Stimulated activated CD4-positive, alpha-beta T cell treated with anti-CD3 and anti-CD28 coated beads, Interleukin-15, amount 100 ng/mL, for 1 hour (primary cell): ENCODE measurements around the gene ZDHHC12.

Source experiments
- DNase-seq, 2 donors: peaks; one replicate each; pipeline ENCODE4 v3.0.0-alpha.2; 2020; ENCODE audit warnings: low read depth in 1 of 2, low spot score in 1 of 2

Gene ZDHHC12, protein sequence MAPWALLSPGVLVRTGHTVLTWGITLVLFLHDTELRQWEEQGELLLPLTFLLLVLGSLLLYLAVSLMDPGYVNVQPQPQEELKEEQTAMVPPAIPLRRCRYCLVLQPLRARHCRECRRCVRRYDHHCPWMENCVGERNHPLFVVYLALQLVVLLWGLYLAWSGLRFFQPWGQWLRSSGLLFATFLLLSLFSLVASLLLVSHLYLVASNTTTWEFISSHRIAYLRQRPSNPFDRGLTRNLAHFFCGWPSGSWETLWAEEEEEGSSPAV

DNA sequence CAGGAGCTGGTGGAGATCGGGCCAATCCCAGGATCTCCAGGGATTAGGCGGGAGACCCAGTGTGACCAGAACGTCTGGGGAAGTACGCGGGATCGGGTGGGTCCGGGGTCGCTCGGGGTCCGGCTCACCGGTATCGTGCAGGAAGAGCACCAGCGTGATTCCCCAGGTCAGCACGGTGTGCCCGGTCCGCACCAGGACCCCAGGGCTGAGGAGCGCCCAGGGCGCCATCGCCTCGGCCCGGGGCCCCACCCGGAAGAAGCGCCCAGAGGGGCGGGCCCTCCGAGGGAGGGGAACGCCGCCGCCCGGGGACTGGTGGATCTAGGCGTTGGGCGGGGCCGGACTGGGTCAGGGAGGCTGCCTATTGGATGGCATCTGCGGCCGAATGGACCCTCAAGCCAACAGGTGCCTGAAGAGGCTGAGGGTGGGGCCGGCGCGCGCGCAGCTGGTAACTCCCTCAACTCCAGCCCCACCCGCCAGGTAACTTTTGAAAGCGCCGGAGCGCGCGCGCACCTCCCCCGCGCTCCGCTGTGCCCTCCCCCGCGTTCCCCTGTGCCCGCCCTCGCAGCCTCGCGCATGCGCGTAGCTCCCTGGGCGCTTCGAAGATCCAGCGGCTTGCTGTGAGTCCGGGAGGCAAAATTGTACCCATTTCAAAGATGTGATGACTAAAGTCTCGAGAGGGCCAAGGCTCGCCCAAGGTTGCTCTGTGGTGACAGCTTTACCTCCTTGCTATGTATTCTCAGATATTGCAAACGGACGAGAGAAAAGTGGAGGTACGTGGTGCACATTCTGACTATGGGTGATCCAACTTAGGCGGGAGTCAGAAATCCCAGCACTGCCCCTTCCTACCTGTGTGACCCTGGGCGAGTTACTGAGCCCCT lies at the start of gene ZDHHC12:
TSS of gene ZDHHC12 (minus strand) at position 262 of the 878 bp plus-strand sequence. CDS start at position 228, 34 bp downstream.
- peak; percentile 96 to 98 for DNase-seq

DNA sequence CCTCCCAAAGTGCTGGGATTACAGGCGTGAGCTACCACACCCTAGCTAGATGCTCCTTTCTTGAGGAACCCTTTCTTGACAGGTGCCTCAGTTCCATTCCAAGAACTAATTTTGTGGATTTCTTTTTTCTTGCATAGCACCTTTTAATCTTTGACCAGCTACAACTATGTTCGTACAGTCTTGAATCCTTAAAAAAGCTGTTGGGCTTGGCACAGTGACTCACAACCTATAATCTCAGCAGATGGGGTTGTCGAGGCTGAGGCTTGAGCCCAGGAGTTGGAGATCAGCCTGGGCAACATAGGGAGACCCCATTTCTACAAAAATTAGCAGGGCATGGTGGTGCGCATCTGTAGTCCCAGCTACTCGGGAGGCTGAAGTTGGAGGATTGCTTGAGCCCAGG lies 49.1 kb upstream of the ZDHHC12 start:
- no peak for DNase-seq

DNA sequence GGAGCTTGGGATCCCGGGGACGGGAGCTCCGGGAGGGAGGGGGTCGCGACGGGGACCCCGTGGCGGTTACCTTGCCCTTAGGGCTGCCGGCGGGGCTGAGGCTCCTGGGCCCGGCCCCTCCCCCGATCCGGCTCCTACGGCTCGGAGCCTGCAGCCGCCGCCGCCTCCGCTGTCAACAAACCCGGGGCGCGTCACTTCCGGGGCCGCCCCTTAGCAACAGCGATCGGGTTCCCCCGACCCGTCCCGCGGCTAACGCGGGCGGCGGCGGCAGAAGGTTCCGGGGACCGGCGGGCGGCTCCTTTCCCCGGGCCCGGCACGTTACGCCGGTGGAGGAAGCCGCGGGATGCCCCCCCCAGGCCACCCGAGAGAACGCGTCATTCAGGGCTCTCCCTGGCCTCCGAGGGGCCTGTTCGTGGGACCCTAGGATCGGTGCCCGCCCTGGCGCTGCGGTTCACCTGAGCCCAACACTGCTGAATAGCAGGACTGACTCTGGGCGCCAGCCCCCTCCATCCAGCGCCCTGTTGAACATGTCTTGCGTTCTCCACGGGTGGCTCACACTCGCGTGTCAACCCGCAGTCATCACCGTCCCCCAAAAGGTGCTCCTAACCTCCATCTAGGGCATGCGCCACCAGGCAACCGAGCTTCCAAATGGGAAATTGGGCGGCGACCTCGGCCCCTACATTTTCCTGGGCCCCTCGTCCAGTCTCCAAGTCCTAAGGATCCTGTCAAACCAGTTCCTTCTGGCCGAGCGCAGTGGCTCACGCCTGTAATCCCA lies 48.0 kb upstream of the ZDHHC12 start, which contains the start of gene ZER1:
TSS of gene ZER1 (minus strand) at position 183 of the 775 bp plus-strand sequence. CDS start 16,362 bp downstream, outside the sequence.
- peak; percentile 85 to 95 for DNase-seq

DNA sequence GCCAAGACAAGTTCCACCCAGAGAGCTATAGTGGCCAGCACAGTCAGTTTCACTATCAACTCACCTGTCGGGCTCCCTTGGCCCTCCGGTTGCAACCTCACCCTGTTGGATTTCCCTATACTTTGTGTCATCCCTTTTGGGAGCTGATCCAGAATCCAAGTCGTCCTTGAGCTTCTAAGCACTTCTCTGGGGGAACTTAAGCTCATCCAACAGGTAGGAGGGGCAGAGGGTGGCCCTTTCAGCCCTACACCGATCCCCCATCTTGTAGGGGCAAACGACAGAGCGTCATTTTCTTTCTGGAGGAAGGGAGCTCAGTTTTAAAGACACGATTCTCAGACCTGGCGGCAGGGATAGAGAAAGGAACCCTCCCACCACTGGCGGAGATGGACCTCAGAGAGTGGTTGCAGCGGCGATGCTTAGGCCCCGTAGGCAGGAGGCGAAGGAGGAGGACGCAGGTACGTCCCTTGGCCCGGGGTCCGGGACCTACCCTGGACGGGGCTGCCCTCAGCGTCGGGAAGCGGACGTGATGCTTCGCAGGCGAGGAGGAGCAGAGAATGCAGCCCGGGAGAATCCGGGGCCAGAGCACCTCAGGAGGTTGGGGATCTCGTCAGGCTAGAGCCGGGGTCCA lies 47.3 kb upstream of the ZDHHC12 start:
- no peak for DNase-seq

DNA sequence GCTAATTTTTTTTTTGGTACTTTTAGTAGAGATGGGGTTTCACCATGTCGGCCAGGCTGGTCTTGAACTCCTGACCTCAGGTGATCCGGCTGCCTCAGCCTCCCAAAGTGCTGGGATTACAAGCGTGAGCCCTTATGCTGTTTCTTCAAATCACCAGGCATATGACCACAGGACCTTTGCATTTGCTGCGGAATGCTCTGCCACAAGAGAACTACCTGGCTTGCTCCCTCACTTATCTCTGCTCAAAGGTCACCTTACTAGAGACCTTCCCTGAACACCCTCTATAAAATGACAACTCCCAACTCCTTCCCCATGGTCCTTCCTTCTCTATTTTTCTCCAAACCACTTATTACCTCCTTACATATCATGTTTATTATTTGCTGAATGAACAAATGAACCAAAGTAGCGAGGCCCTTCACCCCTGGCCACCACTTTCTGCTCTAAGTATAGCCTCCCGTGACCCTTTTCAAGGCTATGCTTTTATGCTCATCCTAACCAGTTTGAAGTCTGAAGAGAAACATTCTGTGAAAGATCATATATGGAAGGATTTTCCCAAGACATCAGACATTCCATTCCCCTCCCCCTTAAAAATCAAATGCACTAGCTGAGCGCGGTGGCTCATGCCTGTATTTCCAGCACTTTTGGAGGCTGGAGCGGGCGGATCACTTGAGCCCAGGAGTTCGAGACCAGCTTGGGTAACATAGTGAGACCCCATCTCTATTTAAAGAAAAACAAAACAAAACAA lies 46.5 kb upstream of the ZDHHC12 start:
- DNase-seq: no peak

DNA sequence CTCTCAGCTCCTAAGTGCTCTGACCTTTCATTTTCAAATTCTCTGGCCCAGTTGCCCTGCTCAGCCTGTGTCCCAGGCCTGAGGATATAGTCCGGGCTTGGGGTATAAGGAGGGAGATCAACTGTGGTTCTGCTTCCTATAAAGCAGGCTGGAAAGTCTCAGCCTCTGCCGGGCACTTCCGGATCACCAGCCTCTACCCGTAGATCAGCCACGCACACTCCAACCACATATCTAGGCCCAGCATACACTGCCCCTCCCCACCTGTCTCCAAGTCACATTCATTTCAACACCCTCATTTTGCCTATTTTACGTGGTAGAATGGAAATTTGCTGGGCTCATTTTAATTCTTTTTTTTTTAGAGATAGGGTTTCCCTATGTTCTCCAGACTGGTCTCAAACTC lies 44.7 kb upstream of the ZDHHC12 start:
- DNase-seq: no peak

DNA sequence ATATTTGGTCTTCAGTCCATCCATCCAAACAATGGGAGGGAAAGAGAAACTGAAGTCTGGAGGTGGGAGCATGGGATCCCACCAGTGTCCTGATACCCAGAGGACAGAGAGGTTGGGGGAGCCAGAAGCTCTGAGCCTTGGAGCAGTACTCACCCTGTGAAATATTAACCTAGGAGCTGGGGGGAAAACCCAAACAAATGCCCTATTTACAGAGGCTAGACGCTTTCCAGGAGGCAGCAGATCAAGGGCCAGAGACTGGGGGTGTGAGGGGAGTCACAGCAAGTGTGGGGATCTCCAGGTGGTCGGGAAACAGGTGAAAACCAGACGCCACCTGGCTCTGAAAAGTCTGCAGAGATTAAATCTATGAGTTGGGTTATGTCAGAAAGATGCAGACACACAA lies 41.6 kb upstream of the ZDHHC12 start:
- DNase-seq: no peak

DNA sequence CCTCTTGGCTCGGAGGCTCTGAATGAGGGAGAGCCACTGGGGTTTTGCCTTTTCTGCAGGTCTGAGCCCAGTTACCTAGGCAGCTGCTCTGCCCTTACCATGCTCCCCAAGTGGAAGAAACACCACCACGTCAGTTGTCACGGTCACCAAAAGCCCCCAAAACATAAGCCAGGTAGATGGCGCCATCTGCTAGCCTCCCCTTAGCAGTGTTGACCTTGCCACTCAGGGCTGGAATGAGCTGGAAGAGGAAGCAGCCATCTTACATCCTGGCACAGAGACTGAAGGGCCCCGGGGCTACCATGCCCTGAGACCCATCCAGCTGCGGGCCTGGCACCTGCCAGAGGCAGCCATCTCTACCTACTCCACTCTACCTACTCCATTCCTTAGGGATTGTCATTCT lies 40.4 kb upstream of the ZDHHC12 start:
- no peak for DNase-seq

DNA sequence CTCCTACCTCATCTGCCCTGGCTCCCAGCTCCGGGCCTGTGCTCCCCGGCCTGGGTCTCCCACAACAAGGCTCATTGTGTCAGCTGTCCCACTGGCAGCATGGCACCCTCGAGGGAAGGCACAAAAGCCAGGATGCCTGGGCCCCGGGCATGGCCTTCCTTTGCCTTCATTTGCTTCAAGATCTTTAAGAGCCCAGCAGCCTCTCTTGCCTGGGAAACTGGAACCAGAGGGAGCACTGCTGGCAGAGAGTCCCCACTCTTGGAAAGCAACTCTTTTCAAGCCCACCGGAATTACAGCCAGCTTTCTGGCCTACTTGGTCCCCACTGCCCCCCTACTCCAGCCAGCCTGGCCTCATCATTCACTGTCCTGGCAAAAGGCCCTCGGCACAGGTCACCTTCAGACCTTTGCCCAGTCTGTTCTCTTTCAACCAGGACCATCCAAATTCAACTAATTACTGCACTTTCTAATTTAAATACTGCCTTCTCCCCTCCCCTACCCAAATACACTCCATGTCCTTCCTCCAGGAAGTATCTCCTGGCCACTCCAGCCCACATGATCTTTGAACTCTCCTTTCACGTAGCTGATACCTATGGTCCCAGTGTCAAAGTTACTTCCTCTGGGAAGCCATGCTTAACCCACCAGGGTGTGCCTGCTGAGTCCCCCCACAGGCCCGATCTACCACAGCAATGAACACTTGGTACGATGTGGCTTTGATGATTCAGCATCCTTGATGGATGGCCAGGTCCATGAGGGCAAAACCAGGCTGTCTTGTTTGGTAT lies 38.9 kb upstream of the ZDHHC12 start:
- no peak for DNase-seq

DNA sequence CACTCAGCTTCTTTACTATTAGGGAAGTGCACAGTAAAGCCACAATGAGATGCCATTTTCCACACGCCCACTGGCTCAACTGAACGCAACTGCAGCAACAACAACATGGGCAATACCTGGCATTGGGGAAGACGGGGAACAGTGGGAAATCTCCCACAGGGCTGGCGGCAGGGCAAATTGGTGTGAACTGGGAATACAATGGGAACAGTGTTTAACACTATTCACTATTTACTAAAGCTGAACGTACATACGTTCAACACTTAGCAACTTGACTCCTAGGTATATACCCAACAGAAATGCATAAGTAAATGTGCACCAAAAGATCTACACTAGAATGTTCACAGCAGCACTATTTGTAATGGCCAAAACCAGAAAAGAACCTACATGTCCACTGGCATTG lies 33.7 kb upstream of the ZDHHC12 start:
- no peak for DNase-seq

DNA sequence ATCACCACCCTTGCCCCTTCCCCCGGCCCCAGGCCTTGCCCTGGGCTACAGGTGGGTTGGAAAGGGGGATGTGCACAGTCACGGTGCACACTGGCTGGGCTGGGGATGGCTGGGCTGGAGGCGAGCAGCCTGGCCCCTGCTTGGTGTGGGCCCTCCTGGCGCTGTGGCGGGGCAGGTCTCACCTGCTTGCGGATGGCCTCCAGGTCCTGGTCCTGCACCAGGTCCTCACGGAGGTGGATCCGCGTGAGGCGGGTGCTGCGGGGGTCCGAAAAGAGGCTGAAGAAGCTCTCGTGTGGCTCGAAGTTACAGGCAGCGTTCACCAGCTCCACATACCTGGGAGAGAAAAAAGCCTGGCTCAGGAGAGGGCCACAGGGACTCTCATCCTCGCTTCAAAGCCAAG lies 29.7 kb upstream of the ZDHHC12 start:
- DNase-seq: no peak

DNA sequence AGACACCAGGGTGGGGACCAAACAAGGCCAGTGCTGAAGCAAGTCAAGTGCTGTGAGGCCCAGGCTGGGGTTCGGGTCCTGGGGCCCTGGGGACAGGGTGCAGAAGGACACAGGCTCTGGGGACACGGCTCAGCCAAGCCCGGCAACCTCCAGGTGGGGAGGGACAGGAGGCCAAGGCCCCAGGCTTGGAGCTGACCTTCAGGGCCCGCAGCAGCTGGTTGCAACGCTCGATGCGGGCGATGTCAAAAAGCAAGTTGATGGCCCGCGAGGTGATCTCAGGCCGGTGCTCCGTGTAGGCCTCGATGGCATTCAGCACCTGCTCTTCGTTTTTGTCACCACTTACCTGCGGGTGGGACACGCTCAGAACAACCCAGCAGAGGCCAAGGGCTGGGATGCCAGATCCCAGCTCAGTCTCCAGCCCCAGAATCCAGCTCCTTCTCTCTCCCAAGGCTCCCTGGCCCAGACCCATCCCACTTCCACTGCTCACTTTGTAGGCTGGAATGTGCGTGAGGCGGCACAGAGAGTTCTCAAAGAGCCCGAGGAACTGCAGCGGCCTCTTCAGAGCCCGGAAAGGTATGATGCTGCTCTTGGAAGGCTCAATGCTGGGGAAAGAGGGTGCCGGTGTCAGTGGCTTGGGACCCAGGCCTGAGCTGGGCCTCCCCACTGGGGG lies 27.1 kb upstream of the ZDHHC12 start:
- no peak for DNase-seq

DNA sequence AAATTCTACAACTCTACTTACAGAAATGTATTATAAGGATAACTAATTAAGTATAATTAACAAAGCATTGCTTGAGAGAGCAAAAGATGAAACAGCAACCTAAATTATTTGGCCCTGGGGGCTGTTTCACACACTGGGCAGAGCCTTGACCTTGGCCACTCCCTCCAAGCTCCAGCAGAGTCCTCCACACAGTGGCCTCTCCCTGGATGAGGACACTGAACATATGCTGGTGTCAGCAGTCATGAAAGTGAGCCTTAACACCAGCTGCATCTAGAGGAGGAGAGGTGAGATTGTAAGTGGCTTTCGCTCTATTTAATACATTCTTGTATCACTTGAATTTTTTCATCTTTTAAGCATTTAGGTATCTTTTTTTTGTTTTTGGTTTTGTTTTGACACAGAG lies 23.3 kb upstream of the ZDHHC12 start:
- no peak for DNase-seq

DNA sequence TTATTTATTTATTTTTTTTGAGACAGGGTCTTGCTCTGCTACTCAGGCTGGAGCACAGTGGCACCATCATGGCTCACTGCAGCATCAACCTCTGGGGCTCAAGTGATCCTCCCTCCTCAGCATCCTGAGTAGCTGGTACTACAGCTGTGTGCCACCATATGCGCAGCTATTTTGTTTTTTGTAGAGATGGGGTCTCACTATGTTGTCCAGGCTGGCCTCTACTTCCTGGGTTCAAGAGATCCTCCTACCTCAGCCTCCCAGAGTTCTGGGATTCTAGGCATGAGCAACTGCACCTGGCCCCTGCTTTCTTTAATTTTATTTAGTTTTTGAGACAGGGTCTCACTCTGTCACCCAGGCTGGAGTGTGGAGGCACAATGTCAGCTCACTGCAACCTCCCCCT lies 19.5 kb upstream of the ZDHHC12 start:
- DNase-seq: no peak

DNA sequence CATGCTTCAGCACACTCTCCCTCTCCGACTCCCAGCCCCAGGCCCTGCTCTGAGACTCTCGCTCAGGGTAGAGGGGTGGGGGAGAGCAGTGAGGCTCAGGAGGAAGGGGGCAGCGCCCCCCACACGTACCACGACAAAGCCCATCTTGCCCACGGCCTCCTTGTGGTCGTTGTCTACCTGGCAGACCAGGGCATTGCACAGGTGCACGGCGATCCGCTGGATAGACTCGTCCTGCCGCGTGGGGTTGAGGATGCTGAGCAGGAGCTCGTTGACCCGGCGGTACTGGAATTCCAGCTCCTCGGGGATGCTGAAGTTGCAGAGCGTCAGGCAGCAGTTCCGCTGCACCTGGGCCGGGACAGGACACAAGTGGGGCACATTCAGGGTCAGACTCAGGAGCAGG lies 18.5 kb upstream of the ZDHHC12 start:
- DNase-seq: no peak

DNA sequence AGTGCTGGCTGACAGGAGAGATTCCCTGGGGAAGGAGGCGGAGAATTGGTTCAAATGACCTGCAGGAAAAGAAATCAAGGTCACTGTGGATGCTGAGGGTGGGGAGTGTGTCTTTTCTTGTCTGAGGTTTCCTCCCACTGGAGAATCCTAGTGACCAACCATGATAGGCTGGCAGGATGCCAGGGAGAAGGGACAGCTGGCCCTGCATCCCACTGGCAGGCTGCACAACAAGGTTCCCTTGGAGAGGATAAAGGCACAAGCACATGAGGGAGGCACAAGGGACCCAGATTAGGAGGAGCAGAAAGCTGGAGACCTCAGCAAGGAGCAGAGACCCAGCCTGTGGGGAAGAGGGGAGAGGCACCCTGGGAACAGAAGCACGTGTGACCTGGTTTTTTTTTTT lies 11.4 kb upstream of the ZDHHC12 start:
- DNase-seq: no peak

DNA sequence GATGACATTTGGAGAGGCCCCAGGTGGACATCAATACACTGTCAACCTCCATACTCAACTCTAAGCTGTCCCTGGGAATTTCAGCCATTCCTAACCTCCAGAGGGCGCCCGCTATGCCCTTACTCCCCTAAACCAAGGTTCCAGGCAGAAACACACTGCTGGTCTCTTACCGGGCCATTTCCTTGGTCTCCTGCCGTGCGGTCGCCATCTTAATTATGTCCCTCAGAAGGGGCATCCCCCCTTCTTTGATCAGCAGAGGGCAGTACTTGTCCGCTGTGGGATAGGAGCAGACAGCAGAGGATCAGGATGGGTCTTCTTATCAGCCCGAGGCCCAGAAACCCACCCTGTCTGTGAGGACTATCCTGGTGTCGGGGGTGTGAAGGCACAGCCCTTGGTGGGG lies 9.3 kb upstream of the ZDHHC12 start:
- DNase-seq: no peak

DNA sequence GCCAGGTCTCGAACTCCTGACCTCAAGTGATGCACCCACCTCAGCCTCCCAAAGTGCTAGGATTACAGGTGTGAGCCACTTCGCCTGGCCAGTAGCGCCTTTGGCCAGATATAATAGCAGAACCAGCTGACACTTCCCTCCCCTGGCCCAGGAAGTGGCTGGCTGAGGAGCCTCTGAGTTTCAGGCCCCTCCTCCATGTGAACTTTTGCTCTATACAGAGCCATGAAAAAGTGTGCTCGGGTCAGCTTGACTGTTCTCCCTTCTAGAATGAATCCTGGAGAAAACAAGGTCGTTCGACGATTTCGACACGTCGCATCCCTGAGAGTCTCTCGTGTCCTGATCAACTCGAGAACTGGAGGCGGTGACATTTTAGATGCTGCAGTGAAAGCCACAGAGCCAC lies 8.6 kb upstream of the ZDHHC12 start:
- no peak for DNase-seq

DNA sequence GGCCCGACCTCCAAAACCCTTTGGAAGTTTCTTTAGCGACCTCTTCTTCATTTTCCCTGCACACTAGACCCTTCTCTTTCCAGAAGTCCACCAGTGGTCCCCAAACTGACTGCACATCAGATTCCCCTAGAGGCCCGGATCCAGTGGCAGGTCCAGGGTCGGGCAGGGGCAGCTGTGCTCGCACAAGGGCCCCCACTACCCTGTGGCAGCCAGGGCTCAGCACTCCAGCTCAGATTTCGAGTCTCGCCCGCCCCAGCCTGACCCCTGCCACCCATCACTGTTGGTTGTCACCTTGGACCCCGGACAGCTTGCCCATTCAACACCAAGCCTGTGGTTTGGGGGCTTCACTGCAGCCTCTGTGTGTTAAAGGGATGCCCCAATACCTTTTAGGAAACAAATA lies 7.8 kb upstream of the ZDHHC12 start:
- DNase-seq: no peak
